ENCODE data around the gene ATG2B. TPM values are rescaled to one million over a fixed set of nuclear protein-coding genes. Genes with fewer than 3 reads are reported as not detected.

Gene ATG2B
- total RNA-seq, 1 donor, result 16.2 TPM

DNA sequence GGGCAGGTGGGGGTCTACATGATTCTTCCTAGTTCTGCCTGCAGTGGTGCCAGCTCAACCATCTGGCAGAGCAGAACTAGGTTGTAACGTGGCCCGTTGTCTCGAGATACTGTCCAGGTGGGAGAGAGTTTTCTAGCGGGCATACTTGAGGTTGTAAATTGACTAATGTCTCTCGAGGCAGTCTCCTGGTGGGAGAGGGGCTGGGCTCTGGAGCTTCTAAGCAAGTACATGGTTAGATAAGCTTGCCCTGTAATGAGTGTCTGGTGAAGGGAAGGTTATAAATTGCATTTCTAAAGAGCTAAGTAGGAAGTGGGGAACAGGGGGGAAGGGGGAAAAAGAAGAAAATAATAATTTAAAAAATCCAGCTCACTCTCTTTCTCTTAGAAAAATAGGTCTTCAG is 89.0 kb downstream of the ATG2B start:
- DNase-seq (ENCODE audit: low read depth in 2 of 3, low spot score in 2 of 3), result no peak

DNA sequence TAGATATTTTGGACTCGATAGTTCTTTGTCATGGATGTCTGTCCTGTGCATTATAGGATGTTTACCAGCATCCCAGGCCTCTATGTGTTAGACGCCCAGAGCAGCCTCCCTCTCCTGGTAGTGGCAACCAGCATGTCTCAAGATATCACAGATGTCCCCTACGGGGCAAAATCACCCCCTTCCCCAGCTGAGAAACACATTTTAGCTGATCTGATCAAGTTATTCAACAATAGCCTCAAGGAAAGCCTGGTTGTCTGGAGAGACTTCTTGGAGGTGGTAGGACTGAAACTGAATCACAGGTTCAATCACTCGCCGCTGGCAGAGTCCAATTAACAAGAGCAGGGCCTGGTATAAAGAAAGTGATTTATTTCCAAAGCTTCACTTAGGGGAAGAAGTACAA is 89.5 kb downstream of the ATG2B start:
- no peak for DNase-seq (ENCODE audit: low read depth in 2 of 3, low spot score in 2 of 3)

DNA sequence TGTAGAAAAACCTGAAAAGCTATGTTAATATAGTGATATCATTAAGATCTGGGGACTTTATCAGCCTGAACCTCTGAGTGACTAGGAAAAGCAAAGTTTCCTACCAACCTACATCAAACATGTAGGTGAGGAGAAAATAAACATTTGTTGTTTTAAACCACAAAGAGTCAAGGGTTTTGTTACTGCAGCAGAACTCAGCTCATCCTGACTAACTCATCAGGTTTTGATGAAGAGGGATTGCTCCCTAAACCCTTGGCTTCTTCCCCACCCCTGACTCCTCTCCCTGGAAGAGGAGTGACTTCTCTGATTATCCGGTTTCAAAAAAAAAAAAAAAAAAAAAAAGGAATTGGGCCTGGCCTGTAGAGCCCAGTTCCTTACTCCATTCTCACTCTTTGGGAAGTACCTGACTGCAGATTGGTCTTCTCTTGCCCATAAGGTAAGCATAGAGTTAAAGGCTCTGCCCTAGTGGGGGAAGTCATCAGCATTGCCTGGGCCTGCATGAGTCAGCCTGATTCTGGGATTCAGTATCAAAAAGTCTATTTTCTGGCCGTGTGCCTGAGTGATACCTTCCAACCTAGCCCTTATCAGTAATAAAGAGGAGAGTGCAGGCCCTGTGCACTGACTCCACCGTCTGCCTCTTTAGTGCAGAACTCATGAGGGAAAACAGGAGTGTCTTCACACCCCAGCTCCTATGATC is 90.2 kb downstream of the ATG2B start:
- DNase-seq (ENCODE audit: low read depth in 2 of 3, low spot score in 2 of 3), result no peak

DNA sequence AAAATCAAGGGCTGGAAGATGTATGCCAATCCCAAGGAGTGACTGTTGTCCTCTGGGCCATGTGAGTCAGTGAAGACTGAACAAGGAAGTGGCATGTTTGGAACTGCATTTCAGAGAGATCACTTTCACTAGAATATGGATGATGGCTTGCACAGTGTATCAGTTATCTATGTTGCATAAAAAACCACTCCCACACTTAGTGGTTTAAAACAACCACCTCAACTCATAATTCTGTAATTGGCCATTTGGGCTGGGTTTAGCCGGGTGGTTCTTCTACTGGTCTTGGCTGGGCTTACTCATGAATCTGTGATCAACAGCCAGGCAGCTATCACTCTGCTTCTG is 91.7 kb downstream of the ATG2B start:
- DNase-seq (ENCODE audit: low read depth in 2 of 3, low spot score in 2 of 3), result no peak

DNA sequence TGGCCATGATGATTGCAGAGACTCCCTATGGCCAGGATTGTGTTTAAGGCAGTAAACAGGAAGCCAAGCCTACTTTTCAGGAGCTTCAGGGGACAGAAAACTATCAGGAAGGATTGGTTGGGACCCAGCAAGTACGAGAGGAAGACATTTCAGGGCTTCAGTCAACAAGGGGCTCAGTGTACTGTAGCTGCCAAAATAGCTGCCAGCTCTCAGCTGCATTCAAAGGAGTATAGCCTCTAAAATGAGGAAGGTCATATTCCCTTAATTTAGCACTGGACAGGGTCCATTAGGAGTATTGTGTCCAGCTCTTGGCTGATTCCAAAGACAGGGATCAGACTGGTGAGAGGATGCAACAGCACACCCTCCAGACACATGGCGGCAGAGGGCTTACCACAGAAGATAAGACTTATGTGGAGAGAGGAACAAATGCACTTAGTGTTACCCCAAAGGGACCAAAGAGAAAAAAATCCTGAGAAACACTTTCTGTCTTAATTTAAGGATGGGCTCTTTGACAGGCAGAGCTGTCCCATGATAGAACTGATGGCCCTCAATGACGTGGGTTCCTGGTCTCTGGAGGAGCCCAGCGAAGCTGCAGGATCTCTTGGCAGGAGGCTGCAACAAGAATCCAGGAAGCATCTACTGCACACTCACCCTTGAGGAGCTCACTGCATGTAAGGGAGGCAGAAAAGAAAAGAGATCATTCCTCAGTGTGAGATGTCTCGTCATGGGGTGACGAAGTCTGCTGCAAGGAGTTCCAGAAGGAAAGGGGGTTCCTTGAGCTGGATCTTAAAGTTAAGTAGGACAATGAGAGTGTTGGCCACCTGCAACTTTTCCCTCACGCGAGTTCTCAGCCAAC is 92.3 kb downstream of the ATG2B start:
- no peak for DNase-seq (ENCODE audit: low read depth in 2 of 3, low spot score in 2 of 3)

DNA sequence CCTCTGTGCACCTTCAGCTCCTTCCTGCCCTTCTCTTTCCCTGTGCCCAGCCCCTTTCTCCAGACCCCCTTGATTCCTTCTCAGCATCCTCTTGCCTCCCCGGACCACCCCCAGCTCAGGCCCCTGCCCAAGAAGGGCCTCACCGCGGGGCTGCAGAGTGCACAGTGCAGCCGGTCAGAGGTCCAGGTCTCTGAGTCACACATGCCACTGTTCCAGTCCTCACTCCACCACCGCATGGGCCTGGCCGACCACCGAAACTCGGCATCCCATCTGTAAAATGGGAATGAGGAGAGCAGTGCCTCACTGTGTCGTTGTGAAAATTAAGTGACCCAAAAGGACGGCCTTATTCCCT is 93.8 kb downstream of the ATG2B start:
- DNase-seq (ENCODE audit: low read depth in 2 of 3, low spot score in 2 of 3), result no peak

DNA sequence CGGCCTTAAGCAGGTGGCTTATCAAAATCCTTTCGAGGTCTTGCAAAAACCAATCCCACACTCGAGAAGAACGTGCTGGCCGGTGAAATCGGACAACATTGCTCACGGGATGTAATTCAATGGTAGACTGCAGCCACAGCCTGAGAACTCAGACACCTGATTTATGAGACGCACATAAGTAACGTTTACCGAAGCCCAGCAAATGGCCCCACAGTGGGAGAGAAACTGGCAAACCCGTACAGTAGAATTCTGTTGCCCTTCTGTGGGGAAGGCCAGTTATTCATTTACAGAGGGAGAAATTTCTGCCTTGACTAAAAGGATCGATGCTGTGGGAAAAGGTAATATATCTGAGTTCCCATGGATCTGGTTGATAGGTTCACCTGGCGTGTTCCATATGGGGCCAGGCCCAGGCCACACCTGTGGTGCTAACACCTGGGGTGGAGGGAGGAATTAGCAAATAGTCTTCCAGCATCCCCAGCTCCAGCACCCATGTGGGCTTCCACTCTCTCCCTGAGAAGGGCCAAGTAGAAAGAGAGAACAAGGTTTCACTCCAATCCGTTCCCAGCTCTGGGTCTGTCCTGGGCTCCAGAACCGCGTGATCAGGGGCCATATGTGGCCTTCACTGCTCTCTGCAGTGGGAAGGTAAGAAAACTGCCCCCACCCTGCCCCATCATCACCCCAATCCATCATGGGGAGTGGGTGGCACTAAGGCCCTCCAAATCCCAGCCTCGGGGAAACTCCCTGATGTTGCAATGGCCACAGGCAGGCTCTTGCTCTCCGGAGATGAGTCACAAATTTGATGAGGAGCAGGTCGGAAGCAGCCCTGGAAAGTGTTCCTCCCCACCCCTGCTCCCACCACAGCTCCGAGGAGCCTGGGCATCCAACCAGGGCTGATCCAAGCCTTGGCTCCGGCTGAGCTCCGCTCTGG is 94.4 kb downstream of the ATG2B start:
- DNase-seq (ENCODE audit: low read depth in 2 of 3, low spot score in 2 of 3), result no peak

DNA sequence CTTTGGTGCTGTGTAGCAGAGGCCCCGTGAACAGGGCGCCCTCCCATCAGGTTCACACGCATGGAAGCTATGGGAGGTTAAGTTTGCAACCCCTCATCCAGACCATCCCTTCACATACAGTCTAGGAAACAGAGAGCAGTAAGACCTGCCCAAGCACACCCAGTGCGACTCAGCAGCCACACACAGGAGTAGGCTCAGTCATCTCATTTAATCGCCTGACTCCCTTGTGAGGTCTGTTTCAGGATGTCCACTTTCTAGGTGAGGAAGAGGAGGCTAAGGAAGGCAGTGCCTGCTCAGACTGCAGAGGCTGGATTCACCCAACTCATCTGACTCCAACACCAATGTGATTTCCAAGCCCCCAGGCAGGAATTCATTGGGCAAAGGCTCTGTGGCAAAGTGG is 95.2 kb downstream of the ATG2B start:
- DNase-seq (ENCODE audit: low read depth in 2 of 3, low spot score in 2 of 3), result no peak

DNA sequence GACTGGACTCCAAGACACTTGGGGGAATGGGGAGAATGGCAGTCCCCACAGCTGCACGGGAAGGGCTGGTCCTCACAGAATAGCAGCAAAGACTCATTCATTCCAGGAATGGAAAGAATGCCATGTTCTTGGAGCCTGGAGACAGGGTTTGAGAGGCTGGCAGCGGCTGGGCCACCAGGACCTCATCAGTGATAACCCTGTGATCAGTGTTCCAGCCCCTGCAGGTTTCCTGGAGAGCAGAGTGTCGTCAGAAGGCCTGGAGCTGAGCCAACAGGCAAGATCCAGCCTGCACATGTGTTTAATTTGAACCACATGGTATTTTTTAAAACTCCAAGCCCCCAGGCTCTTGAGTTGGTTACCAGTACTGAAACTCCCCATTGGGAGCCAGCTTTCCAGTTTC is 95.8 kb downstream of the ATG2B start:
- no peak for DNase-seq (ENCODE audit: low read depth in 2 of 3, low spot score in 2 of 3)

DNA sequence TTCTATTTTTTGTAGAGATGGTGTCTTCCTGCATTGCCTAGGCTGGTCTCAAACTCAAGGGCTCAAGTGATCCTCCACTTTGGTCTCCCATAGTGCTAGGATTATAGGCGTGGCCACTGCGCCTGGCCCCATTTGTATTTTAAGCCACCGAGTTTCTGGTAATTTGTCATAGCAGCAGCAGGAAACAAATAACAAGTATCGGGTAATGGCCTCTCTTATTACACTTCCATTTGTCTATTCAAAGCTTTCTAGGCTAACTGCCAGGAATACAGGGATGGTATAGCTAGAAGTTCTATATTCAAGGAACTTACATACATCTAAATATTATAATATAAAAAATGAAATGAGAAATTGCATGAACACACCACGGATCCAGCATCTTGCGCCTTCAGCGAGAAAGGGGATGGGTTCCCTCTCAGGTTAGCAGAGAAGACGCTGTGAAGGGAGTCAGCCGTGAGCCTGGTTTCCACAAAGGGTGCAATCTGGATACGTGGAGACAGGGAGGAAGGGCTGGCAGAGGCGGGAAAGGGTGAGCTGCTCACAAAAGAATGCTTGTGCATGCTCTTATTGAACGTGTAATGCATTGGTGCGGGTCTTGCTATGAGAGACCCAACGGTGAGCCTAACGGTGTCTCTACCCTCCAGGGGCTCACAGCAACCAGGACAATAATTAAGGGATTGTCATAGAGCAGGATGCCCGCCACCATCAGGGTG is 97.6 kb downstream of the ATG2B start:
- no peak for DNase-seq (ENCODE audit: low read depth in 2 of 3, low spot score in 2 of 3)

DNA sequence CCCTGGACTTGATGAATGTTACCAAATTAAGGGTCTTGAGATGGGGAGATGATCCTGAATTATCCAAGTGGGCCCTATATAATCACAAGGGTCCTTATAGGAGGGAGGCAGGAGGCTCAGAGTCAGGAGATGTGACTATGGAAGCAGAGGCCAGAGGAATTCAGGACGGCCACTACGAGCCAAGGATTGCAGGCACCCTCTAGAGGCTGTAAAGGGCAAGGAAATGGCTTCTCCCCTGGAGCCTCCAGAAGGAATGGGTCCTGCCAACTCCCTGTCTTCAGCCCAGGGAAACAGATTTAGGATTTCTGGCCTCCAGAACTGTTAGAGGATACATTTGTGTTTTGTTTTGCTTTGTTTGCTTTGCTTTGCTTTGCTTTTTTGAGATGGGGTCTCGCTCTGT is 98.3 kb downstream of the ATG2B start:
- no peak for DNase-seq (ENCODE audit: low read depth in 2 of 3, low spot score in 2 of 3)

DNA sequence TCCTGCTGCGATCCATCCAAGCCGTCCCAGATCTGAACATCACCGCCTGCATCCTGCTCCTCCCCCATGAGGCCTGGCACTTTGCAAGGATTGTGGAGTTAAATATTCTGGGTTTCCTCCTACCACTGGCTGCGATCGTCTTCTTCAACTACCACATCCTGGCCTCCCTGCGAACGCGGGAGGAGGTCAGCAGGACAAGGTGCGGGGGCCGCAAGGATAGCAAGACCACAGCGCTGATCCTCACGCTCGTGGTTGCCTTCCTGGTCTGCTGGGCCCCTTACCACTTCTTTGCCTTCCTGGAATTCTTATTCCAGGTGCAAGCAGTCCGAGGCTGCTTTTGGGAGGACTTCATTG is 99.0 kb downstream of the ATG2B start:
- no peak for DNase-seq (ENCODE audit: low read depth in 2 of 3, low spot score in 2 of 3)

DNA sequence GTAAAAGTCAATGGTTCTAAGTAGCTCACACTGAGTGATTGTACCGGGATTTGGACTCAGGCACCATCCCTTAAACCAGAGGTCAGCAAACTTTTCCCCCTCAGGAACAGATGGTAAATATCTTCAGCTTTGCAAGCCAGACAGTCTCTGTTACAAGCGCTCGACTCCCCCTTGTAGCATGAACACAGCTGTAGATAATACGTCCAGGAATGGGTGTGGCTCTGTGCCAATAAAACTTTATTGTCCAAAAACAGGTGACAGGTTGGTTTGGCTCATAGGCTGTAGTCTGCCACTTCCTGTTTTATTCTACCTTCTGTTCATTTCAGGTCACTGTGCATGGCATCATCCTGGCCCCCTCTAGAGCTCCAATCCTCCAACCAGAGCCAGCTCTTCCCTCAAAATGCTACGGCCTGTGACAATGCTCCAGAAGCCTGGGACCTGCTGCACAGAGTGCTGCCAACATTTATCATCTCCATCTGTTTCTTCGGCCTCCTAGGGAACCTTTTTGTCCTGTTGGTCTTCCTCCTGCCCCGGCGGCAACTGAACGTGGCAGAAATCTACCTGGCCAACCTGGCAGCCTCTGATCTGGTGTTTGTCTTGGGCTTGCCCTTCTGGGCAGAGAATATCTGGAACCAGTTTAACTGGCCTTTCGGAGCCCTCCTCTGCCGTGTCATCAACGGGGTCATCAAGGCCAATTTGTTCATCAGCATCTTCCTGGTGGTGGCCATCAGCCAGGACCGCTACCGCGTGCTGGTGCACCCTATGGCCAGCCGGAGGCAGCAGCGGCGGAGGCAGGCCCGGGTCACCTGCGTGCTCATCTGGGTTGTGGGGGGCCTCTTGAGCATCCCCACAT is 99.6 kb downstream of the ATG2B start:
- no peak for DNase-seq (ENCODE audit: low read depth in 2 of 3, low spot score in 2 of 3)

DNA sequence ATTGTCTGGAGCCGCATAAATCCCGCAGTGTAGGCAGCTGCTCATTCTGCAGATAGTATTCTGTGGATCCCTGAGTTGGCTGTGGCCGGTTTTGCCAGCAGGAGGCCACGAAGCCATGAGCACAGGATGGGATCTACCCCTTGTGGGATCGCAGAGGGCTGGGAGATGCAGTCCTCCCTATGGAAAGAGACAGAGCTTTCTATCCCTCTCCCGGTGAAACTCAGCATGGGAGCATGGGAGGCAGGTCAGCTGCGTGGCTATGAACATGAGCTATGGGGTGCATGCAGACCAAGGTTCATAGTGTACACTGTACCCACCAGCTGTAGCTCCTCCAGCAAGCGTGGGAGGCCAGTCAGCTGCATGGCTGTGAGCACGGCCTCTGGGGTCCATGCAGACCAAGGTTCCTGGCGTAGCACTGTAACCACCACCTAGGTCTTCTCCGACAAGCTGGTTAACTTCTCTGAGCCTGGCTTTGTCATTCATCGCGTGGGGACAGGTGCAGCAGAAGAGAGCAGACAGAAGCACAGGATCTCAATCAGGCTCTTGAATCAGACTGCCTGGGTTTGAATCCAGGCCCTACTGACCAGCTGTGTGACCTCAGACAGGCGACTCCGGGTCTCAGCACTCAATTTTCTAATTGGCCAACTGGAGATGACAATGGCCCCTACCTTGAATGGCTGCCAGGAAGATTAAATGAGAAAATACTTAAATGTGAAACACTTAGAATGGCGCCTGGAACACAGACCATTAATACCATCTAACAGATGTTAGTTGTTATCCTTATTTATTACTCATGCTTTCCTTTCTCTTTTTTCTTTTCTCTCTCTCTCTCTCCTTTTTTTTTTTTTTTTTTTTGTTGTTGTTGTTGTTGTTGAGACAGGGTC is 101.1 kb downstream of the ATG2B start:
- no peak for DNase-seq (ENCODE audit: low read depth in 2 of 3, low spot score in 2 of 3)

DNA sequence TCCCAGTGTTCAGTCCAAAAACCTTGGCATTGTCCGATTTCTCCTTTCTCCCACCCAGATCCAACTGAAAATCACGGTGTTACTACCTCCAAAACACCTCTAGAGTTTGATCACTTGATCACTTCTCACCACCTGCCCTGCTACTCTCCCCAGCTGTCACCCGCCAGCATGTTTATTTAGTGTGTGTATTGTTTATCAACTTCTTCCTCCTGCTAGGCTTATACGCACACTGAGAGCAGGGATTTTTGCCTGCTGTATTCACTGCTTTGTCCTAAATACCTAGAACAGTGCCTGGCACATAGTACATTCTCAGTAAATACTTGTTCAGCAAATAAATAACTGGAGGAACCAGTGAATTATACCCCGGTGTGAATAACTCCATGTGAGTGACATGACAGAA is 102.1 kb downstream of the ATG2B start:
- no peak for DNase-seq (ENCODE audit: low read depth in 2 of 3, low spot score in 2 of 3)

DNA sequence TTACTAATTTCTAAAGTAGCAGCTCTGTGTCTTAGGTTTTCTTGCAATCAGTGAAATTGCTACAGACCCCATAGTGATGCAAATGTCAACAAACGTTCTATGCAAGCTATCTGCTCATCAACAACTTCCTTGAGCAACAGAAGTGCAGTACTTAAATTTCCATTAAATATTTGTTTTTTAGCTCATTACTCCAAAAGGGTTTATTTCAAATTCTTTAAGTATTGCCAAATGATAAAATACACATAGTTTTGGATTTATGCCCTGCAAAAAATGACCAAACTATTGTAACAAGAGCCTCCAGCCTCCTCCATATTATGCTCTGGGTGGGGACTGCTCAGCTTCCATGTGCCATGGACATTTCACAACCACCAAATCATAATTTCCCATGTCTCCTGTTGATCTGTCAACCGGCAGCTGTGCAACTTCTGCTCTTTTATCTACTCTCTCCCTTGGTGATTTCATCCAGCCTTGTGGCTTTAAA is 102.8 kb downstream of the ATG2B start:
- no peak for DNase-seq (ENCODE audit: low read depth in 2 of 3, low spot score in 2 of 3)

DNA sequence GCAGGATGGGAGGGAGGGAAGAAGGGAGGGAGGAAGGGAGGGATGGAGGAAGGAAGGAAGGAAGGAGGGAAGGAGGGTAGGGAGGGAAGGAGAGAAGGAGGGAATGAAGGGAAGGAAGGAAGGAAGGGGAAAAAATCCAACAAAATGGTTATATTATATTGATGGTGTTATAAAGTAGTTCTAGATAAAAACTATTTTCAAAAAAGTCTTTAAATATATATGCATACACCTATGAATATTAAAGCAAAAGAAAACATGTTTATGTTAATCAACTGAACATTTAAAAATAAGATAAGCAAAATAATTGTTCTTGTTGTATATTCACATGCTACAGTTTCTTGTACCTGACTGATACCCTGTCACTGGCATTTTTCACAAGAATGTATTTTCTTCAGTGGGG is 105.2 kb downstream of the ATG2B start:
- DNase-seq (ENCODE audit: low read depth in 2 of 3, low spot score in 2 of 3), result no peak

DNA sequence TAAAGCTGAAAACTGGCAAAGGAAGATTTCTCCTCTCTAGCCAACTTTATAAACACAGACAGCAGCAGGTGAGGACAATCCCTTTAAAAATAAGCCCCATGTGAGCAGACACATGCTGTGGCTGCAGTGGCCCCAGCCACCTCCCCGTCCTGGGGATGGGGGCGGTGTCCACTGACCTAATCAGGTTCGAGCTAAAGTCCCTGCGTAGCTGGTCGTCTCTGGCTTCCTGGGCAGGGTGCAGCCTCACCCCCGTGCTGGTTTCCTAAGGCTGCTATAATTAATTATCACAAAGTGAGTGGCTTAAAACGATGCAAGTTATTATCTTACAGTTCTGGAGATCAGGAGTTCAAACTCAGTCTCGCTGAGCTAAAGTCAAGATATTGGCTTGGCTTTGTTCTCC is 106.1 kb downstream of the ATG2B start:
- DNase-seq (ENCODE audit: low read depth in 2 of 3, low spot score in 2 of 3), result no peak

DNA sequence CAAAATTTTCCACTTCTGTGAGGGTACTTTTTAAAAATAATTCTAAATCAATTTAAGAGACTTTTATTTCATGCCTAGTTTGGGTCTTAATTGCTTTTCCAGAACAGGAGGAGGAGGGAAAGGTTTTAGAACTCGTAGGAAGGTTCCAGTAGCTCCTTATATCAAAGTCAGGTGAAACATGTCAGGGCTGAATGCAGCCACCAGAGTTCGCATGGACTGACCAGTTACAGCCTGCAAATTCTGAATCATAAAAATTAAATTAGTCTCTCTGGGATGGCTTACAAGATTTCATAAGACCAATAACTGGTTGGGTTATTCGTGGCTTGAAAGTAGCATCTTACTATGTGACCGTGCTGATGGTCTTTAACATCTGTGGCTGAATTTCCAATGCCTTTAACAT is 106.7 kb downstream of the ATG2B start:
- DNase-seq (ENCODE audit: low read depth in 2 of 3, low spot score in 2 of 3), result no peak

Measured in hematopoietic multipotent progenitor cell (in vitro differentiated cells).